H1 (cell line): ENCODE results near the gene DHX32. TPM values are rescaled to one million over a fixed set of nuclear protein-coding genes. Genes with fewer than 3 reads are reported as not detected.

Source experiments
- FOSL1 ChIP-seq: IDR thresholded peaks from 2 replicates; pipeline ENCODE4 v1.6.1; 2011; ENCODE audit warnings: mild to moderate bottlenecking, low read depth, low read length, moderate library complexity; ENCODE audit not compliant: insufficient read depth
- JUND ChIP-seq: IDR thresholded peaks from 2 replicates; pipeline ENCODE4 v1.6.1; 2011; ENCODE audit warnings: mild to moderate bottlenecking, improper control_type of control experiment, low read length
- POLR2AphosphoS5 ChIP-seq: IDR thresholded peaks from 2 replicates; pipeline ENCODE4 v1.6.1; 2011; ENCODE audit warnings: low read depth, low read length
- RAD21 ChIP-seq, 2 experiments: IDR thresholded peaks in 1 of 2; conservative IDR thresholded peaks in 1 of 2; 2 replicates each; pipeline ENCODE4 v1.6.1; 2011; ENCODE audit warnings: low read depth in 2 of 2, low read length in 2 of 2, improper control_type of control experiment in 1 of 2, inconsistent platforms in 1 of 2, mild to moderate bottlenecking in 1 of 2, moderate library complexity in 1 of 2
- polyA plus RNA-seq, 7 experiments: library from polyadenylated mRNA; depleted of rRNA in 3 of 7; stranded (reverse) in 5 of 7; unstranded in 2 of 7; fragments of >200 nt in 5 of 7; fragments of 200-250 nt in 2 of 7; gene quantifications; 1 replicate in 5 of 7; 2 replicates in 1 of 7; 4 replicates in 1 of 7; pipeline versions ENCODE4 v1.2.1 to v1.2.3, GENCODE V29; 2011 to 2013; ENCODE audit warnings: missing spikeins in 2 of 7, mixed read lengths in 2 of 7
- total RNA-seq: library from RNA; stranded (reverse); fragmentation: NEBNext Ultra II Directional; extraction: Animal tissue kit (Norgen Biotek cat#: 25700); gene quantifications from 2 replicates; pipeline ENCODE4 v1.2.1, GENCODE V29; 2021

Gene DHX32
- total and polyA plus RNA-seq, 2 of the 8 experiments (the other 6 are each of a cell fraction or from before 2014, with no cell fraction given): 12.4 to 15.8 TPM

DNA sequence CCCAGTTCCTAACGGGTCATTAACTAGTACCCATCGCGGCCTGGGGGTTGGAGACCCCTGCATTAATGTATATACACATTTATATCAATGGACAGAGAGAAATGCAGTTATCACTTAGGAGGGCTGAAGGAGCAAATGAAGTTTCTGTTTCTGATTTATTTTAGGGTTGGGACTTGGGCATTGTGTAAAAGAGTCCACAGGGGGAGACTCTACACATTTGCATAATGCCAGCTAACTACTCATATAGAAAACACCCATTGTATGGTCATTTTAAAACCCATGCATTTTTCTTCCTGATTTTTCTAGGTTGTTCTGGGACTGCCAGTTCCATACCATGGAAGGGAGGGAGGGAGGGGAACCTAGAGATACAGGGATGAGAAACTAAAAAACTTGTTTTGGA lies 34.2 kb downstream of the DHX32 start (continued):
- TF ChIP-seq RAD21 (IDR thresholded peaks at IDR 0.05 in 1 of 2, conservative IDR thresholded peaks at IDR 0.05 in 1 of 2; ENCODE audit: low read depth in 2 of 2, low read length in 2 of 2) (no peak), FOSL1 (no peak), JUND (no peak), POLR2AphosphoS5 (no peak)
